Measurements from ENCODE around the gene FAM83F. TPM values are rescaled to one million over a fixed set of nuclear protein-coding genes. Genes with fewer than 3 reads are reported as not detected.

FAM83F gene
- total and polyA plus RNA-seq, 2 experiments from 2014 or later: 0.18 TPM; not detected in 1

DNA sequence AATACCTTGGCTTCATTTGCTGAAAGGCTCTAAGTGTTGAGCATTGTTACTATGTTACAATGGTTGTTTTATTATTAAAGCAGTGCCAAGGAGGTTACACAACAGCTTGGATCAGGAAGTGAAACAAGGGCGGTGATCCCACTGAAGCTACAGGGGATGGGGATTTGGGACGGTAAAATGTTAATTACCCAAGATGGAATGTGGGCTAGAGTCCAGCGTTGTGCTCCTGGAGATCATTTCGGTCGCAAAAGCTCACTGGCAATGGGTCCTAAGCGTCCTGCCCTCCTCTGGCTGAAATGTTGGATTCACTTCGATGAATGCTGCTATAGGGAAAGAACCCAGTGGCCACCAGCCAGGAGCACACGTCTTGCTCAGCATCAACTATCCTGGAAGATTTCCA is 48.3 kb downstream of the FAM83F start:
- TF ChIP-seq, protein P1, sequence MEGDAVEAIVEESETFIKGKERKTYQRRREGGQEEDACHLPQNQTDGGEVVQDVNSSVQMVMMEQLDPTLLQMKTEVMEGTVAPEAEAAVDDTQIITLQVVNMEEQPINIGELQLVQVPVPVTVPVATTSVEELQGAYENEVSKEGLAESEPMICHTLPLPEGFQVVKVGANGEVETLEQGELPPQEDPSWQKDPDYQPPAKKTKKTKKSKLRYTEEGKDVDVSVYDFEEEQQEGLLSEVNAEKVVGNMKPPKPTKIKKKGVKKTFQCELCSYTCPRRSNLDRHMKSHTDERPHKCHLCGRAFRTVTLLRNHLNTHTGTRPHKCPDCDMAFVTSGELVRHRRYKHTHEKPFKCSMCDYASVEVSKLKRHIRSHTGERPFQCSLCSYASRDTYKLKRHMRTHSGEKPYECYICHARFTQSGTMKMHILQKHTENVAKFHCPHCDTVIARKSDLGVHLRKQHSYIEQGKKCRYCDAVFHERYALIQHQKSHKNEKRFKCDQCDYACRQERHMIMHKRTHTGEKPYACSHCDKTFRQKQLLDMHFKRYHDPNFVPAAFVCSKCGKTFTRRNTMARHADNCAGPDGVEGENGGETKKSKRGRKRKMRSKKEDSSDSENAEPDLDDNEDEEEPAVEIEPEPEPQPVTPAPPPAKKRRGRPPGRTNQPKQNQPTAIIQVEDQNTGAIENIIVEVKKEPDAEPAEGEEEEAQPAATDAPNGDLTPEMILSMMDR (IDR thresholded peaks at IDR 0.05; ENCODE audit: low read depth, low read length): no peak
- H3K27ac ChIP-seq: no peak overlapping the region
- peak in 1 of 2 donors; percentile 81 for DNase-seq (ENCODE audit: low read depth in 1 of 2, low spot score in 1 of 2)

DNA sequence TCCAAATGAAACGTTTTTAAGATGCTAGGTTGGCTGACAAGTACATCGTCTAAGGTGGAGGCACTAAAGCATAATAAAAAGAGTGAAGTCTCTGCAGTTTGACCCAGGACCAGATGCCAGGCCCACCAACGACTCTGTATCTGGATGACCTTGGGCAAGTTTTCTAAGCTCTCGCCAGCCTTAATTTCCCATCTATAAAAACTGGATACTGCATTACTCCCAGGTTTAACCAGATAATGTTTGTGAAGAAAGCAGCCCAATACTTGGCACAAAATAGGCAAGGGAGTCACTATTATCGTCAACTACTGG is 49.0 kb downstream of the FAM83F start:
- peak overlapping the region; percentile 61 for H3K4me3 ChIP-seq
- H3K27me3 ChIP-seq: peaks cover 31% of the 10 kb centered on the region
- peaks cover 14% of the 10 kb centered on the region for H3K4me1 ChIP-seq (ENCODE audit: low read depth)
- peak overlapping the region; percentile 93 for H3K27ac ChIP-seq
- TF ChIP-seq, protein P1 (IDR thresholded peaks at IDR 0.05; ENCODE audit: low read depth, low read length): no peak
- H3K9me3 ChIP-seq (ENCODE audit: low read depth): no peaks in the 10 kb centered on the region
- no peaks in the 10 kb centered on the region for H3K36me3 ChIP-seq
- DNase-seq (ENCODE audit: low read depth in 1 of 2, low spot score in 1 of 2): no peak

More for the DNA sequence above, 48.3 kb downstream of the FAM83F start:
- H3K4me3 ChIP-seq: no peak overlapping the region
- peaks cover 14% of the 10 kb centered on the region for H3K4me1 ChIP-seq (ENCODE audit: low read depth)
- H3K27me3 ChIP-seq: peaks cover 36% of the 10 kb centered on the region
- H3K36me3 ChIP-seq: no peaks in the 10 kb centered on the region
- H3K9me3 ChIP-seq (ENCODE audit: low read depth): no peaks in the 10 kb centered on the region

DNA sequence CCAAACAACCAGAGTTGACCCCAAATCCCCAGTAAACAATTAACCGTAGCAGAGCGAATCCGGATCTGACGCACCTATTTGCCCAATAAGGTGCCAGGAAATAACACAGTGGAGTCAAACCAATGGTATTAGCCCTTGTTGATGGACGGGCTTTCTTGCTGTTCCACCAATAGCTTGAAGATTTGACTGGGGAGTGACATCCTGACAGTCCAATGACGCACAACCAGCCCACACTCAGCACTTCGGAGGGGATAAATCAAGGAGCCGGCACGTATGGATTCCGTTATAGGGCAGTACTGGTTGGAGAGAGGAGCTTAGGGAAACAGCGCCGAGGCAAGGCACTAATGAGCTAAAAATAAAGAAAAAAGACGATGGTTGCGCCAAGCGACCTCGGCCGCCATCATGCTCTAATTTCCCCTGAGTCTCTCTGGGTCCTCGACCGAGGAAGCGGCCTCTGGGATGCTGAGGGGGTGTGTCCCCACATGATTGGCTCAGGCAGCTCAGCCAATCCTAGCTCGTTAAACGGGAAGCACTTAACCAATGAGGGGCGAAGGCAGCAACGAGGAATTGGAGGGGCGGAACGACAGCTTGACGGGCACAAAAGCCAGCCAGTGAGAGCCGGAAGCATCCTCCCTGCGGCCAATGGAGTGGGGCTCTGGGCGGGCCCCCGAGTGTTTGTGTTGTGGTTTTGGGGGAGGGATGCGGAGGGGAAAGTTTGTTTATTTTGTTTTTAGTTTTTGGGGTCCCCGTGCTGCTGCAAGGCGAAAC is 49.5 kb downstream of the FAM83F start:
- Histone ChIP-seq H3K27me3 (peaks cover 26% of the 10 kb centered on the region), H3K4me3 (peak overlapping the region; percentile 61), H3K27ac (peak overlapping the region; percentile 93), H3K36me3 (no peaks in the 10 kb centered on the region), H3K9me3 (ENCODE audit: low read depth) (no peaks in the 10 kb centered on the region), H3K4me1 (ENCODE audit: low read depth) (peaks cover 14% of the 10 kb centered on the region)
- peak; percentile 98 to 100 for DNase-seq (ENCODE audit: low read depth in 1 of 2, low spot score in 1 of 2)
- TF ChIP-seq, protein P1 (IDR thresholded peaks at IDR 0.05; ENCODE audit: low read depth, low read length): no peak

DNA sequence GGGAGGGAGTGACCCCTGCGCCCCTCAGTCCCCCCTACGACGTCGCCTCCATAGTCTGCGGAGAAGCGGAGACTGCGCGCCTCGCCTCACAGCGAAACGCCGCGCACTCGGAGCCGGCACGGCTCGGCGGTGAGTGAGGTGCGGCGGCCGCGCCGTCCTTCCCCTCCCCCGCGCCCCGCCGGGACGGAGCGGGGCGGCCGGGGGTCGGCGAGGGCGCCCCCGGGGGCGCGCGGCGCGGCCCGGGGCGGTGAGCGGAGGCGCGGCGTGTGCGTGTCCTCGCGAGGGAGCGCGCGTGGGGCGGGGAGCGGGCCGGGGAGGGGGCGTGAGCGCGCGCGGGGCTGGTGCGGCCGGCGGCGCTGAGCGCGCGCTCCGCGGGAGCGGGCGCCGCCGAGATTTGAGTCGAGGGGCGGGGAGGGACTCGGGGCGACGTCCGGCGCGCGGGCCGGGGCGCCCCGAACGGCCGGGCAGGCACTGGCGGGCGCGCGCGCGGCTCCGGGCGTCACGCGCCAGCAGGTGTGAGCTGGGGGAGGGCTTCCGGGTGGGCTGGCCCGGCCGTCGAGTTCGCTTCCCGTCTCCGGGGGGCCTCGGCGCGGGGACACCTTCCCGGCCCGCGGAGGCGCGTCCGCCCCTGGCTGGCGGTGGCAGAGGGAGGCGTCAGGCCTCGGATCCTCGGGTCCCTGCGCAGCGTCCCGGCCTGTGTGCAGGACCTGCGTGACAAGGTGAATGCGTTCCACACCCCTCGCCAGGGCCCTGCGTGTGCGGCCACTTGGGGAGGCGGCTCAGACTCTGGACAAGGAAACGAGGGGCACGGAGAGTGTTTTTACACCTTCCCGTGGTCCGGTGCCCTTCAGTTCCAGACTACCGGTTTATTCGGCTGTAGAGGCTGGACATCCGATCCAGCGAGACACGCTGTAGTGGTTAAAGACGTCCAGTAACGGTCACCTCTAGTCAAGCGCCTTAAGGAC is 50.4 kb downstream of the FAM83F start:
- TF ChIP-seq, protein P1 (IDR thresholded peaks at IDR 0.05; ENCODE audit: low read depth, low read length): no peak
- H3K4me1 ChIP-seq (ENCODE audit: low read depth): peaks cover 14% of the 10 kb centered on the region
- no peaks in the 10 kb centered on the region for H3K9me3 ChIP-seq (ENCODE audit: low read depth)
- H3K27ac ChIP-seq: peak overlapping the region; percentile 91
- peak overlapping the region; percentile 82 for H3K4me3 ChIP-seq
- H3K27me3 ChIP-seq: peaks cover 17% of the 10 kb centered on the region
- DNase-seq (ENCODE audit: low read depth in 1 of 2, low spot score in 1 of 2): peak; percentile 14 to 79
- H3K36me3 ChIP-seq: no peaks in the 10 kb centered on the region

DNA sequence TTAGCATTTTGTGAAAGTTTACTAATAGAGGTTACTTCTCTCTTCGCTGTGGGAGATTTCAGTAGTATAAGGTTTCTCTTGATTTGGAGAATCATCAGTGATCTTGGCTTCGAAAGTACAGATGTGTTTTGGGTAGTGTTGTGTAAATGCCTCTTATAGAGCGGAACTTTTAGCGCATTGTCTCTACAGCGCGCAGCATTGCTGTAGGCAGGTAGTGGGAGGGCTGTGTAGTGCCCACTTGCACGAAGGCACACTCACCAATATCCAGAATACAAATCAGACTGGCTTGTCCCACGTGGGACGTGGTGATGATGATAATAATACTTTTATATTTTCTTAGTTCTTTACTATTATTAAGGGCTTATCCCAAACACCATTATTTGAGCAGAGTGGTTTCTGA is 51.4 kb downstream of the FAM83F start:
- no peaks in the 10 kb centered on the region for H3K36me3 ChIP-seq
- peak overlapping the region; percentile 82 for H3K4me3 ChIP-seq
- TF ChIP-seq, protein P1 (IDR thresholded peaks at IDR 0.05; ENCODE audit: low read depth, low read length): no peak
- H3K27ac ChIP-seq: peak overlapping the region; percentile 91
- H3K9me3 ChIP-seq (ENCODE audit: low read depth): no peaks in the 10 kb centered on the region
- DNase-seq (ENCODE audit: low read depth in 1 of 2, low spot score in 1 of 2): no peak
- peaks cover 5% of the 10 kb centered on the region for H3K4me1 ChIP-seq (ENCODE audit: low read depth)
- peaks cover 10% of the 10 kb centered on the region for H3K27me3 ChIP-seq
